ENCODE results near the gene NEO1.

Gene NEO1

DNA sequence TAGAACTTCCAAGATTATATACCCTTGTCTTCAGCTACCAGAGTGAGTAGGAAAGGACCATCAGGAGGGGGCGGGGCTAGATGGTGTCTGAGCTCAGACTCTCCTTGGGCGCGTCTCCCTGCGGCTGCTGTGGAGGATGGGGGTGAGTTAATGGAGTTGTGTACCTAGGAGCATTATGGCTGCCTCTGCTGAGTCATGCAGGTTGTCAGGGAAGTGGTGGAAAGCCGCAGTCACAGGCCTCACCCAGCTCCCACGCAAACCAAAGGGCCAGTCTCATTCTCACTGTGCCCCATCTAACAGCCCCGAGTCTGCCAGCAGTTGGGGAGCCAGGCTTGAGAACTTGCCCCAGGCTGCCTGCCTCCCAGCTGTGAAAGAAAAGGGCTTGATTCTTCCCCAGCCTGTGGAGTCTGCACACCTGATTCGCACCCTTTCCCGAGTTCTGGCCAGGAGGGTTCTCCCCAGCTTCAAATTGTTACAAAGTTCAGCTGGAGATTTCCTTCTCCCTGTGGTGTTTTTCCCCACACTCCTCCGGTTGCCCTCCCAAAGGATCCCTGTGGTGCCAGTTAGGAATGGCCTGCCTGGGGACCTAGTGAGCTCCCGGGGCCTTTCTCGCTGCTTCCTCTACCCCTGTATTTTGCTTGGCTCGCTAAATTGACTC lies 173.2 kb downstream of the NEO1 start:
- Histone ChIP-seq H3K9ac (no peak overlapping the region), H3K4me1 (ENCODE audit: low read depth, poor library complexity, severe bottlenecking) (no peaks in the 10 kb centered on the region), H3K27me3 (ENCODE audit: insufficient read depth, low read depth) (no peaks in the 10 kb centered on the region), H3K27ac (no peak overlapping the region), H3K4me3 (IDR thresholded peaks at IDR 0.05; ENCODE audit: insufficient read depth, low read depth, low read length) (no peak overlapping the region), H3K4me2 (no peak overlapping the region), H3K79me2 (ENCODE audit: insufficient read depth, low read depth) (no peaks in the 10 kb centered on the region), H2AFZ (ENCODE audit: low read depth) (no peak overlapping the region), H3K36me3 (ENCODE audit: insufficient read depth) (no peaks in the 10 kb centered on the region), H4K20me1 (ENCODE audit: insufficient read depth) (no peaks in the 10 kb centered on the region)
- TF ChIP-seq, protein P1, sequence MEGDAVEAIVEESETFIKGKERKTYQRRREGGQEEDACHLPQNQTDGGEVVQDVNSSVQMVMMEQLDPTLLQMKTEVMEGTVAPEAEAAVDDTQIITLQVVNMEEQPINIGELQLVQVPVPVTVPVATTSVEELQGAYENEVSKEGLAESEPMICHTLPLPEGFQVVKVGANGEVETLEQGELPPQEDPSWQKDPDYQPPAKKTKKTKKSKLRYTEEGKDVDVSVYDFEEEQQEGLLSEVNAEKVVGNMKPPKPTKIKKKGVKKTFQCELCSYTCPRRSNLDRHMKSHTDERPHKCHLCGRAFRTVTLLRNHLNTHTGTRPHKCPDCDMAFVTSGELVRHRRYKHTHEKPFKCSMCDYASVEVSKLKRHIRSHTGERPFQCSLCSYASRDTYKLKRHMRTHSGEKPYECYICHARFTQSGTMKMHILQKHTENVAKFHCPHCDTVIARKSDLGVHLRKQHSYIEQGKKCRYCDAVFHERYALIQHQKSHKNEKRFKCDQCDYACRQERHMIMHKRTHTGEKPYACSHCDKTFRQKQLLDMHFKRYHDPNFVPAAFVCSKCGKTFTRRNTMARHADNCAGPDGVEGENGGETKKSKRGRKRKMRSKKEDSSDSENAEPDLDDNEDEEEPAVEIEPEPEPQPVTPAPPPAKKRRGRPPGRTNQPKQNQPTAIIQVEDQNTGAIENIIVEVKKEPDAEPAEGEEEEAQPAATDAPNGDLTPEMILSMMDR (conservative IDR thresholded peaks at IDR 0.05; ENCODE audit: low read depth, low read length): no peak

DNA sequence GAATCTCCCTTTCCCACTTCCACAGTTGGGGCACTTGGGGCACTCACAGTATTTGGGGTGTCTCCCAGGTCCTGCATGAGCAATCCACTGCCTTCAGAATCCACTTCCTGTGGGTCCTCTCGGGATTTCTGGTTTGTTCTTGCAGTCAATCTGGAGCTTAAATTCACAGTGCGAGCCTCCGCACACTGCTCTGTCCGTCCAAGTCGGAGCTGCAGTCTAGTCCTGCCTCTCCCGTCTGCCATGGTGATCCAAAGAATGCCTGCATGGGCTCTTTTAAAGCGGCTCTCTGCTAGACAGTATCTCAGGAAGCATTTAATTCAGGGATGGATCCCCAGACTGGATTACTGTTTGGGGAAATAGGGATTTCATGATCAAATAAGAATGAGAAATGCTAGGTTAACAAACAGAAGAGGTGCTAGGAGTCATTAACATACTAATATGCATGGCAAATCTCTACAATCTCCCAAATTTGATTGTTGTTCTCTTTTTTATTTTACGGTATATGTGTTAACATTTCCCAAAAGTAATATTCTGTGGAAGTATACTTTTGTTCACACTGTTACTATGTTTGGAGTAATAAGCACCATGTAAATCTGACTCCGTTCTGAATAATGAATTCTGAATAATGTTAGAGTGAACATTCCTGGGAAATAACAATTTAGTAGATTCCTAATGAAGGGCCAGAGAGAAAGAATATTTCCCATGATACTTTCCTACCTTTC lies 174.0 kb downstream of the NEO1 start:
- Histone ChIP-seq H4K20me1 (ENCODE audit: insufficient read depth) (no peaks in the 10 kb centered on the region), H3K36me3 (ENCODE audit: insufficient read depth) (no peaks in the 10 kb centered on the region), H3K4me1 (ENCODE audit: low read depth, poor library complexity, severe bottlenecking) (no peaks in the 10 kb centered on the region), H3K27ac (no peak overlapping the region), H3K4me3 (IDR thresholded peaks at IDR 0.05; ENCODE audit: insufficient read depth, low read depth, low read length) (no peak overlapping the region), H3K79me2 (ENCODE audit: insufficient read depth, low read depth) (no peaks in the 10 kb centered on the region), H3K27me3 (ENCODE audit: insufficient read depth, low read depth) (no peaks in the 10 kb centered on the region), H2AFZ (ENCODE audit: low read depth) (no peak overlapping the region), H3K9ac (no peak overlapping the region), H3K4me2 (no peak overlapping the region)
- TF ChIP-seq, protein P1 (conservative IDR thresholded peaks at IDR 0.05; ENCODE audit: low read depth, low read length): no peak

DNA sequence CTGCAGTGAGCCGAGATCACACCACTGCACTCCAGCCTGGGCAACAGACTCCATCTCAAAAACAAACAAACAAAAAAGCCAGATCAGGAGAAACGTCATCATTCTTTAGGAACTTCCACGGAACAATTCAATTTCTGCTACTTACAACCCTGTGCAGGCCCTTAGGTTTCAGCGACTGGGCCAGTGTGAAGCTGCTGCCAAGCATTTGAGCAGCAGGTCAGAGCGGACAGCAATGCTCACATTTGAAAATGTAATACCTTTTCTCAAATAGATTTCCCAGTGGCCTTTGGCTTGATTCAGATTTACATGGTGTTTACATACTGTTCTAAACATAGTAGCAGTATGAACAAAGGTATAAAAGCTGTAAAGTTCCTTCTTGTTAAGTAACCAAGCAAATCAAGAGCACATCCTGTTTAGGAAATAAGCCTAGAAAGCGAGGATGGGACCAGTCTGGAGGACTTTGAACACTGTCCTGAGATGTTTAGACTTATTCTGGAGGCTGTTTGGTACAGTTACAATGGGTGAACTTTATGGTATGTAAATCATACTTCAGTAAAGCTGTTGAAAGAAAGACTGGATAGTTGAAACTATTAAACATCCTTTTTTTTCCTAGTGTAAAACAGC lies 175.3 kb downstream of the NEO1 start:
- Histone ChIP-seq H3K4me3 (IDR thresholded peaks at IDR 0.05; ENCODE audit: insufficient read depth, low read depth, low read length) (no peak overlapping the region), H3K27ac (no peak overlapping the region), H3K36me3 (ENCODE audit: insufficient read depth) (no peaks in the 10 kb centered on the region), H4K20me1 (ENCODE audit: insufficient read depth) (no peaks in the 10 kb centered on the region), H3K9ac (no peak overlapping the region), H3K4me2 (no peak overlapping the region), H3K79me2 (ENCODE audit: insufficient read depth, low read depth) (no peaks in the 10 kb centered on the region), H2AFZ (ENCODE audit: low read depth) (no peak overlapping the region), H3K27me3 (ENCODE audit: insufficient read depth, low read depth) (no peaks in the 10 kb centered on the region), H3K4me1 (ENCODE audit: low read depth, poor library complexity, severe bottlenecking) (no peaks in the 10 kb centered on the region)
- TF ChIP-seq, protein P1 (conservative IDR thresholded peaks at IDR 0.05; ENCODE audit: low read depth, low read length): no peak

DNA sequence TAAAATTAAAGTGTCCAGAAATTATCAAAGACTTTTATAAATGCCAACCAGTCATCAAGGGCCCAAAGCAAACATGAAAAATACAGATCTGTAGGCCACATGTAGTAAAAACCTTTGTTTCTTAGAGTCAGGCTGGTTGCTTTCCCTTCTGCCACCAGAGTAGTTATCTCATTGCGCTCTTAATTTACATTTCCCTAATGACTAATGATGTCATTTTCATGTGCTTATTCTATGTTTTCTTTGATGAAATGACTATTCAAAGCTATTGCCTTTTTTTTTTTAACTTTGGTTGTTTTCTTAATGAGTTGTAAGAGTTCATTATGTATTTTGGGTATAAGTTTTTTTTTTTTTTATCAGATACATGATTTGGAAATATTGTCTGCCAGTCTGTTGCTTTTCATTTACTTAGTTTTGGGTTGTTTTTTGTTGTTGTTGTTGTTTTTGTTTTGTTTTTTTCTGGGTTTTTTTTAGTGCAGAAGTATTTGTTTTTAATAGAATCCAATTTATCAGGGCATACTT lies 175.9 kb downstream of the NEO1 start:
- H3K27me3 ChIP-seq (ENCODE audit: insufficient read depth, low read depth): no peaks in the 10 kb centered on the region

More for the DNA sequence above, 175.9 kb downstream of the NEO1 start:
- Histone ChIP-seq H4K20me1 (ENCODE audit: insufficient read depth) (no peaks in the 10 kb centered on the region), H3K4me2 (no peak overlapping the region), H3K4me3 (IDR thresholded peaks at IDR 0.05; ENCODE audit: insufficient read depth, low read depth, low read length) (no peak overlapping the region), H3K4me1 (ENCODE audit: low read depth, poor library complexity, severe bottlenecking) (no peaks in the 10 kb centered on the region), H3K27ac (no peak overlapping the region), H3K79me2 (ENCODE audit: insufficient read depth, low read depth) (no peaks in the 10 kb centered on the region), H2AFZ (ENCODE audit: low read depth) (no peak overlapping the region), H3K9ac (no peak overlapping the region), H3K36me3 (ENCODE audit: insufficient read depth) (no peaks in the 10 kb centered on the region)
- TF ChIP-seq, protein P1 (conservative IDR thresholded peaks at IDR 0.05; ENCODE audit: low read depth, low read length): no peak
